Breast epithelium (tissue), 4 donors: ENCODE measurements around the gene BORCS5. TPM values are rescaled to one million over a fixed set of nuclear protein-coding genes. Genes with fewer than 3 reads are reported as not detected.

ENCODE experiments used
- DNase-seq, 2 donors: peaks; one replicate each; pipeline ENCODE4 v3.0.0-alpha.2; 2019; ENCODE audit warnings: low spot score in 2 of 2
- H3K27ac ChIP-seq, 2 donors: fragments of 200-600 bp; sonication (generic) in 1 of 2; one replicate each; pipeline ENCODE4 v1.5.1; 2016 to 2019; ENCODE audit warnings: mild to moderate bottlenecking in 1 of 2
- H3K27me3 ChIP-seq, 2 donors: fragments of 200-600 bp; sonication (generic) in 1 of 2; one replicate each; pipeline versions ENCODE4 v1.5.1 to v1.6.0; 2017 to 2019; ENCODE audit warnings: control low read depth in 1 of 2, mild to moderate bottlenecking in 1 of 2
- H3K36me3 ChIP-seq: fragments of 200-600 bp; one replicate; pipeline ENCODE4 v1.5.1; 2019
- H3K4me1 ChIP-seq, 2 donors: fragments of 200-600 bp; sonication (generic); one replicate each; pipeline ENCODE4 v1.5.1; 2016 to 2019; ENCODE audit warnings: control low read depth in 1 of 2
- H3K4me3 ChIP-seq, 3 donors: fragments of 200-600 bp; sonication (generic); 1 replicate in 2 of 3; 2 replicates in 1 of 3; pipeline ENCODE4 v1.5.1; 2016 to 2019; ENCODE audit warnings: mild to moderate bottlenecking in 3 of 3, moderate library complexity in 2 of 3
- H3K9me3 ChIP-seq, 2 donors: fragments of 200-600 bp; sonication (generic) in 1 of 2; one replicate each; pipeline ENCODE4 v1.5.1; 2016 to 2019; ENCODE audit warnings: control low read depth in 1 of 2
- POLR2A ChIP-seq: fragments of 450-650 bp; IDR thresholded peaks from one replicate; pipeline ENCODE4 v1.6.1; 2016; ENCODE audit warnings: antibody characterized with exemption, mild to moderate bottlenecking, moderate library complexity
- POLR2AphosphoS5 ChIP-seq, 3 donors: sonication (generic); formaldehyde crosslinking; IDR thresholded peaks; one replicate each; pipeline ENCODE4 v1.6.1; 2017; ENCODE audit warnings: antibody characterized with exemption in 3 of 3
- intact Hi-C: fragments of 100-400 bp; cut with DNase I; formaldehyde crosslinking; loops from one replicate; pipeline ENCODE4 v1.15.1; 2023; ENCODE audit warnings: low total_unique reads
- total RNA-seq, 3 donors: library from RNA; depleted of rRNA; stranded (reverse); fragments of >200 nt; gene quantifications; one replicate each; pipeline ENCODE4 v1.1.0, GENCODE V29; 2016
- TF ChIP-seq, protein P1 (sequence below), 3 donors: fragments of 450-650 bp; IDR thresholded peaks; one replicate each; pipeline ENCODE4 v1.5.1; 2016 to 2017; ENCODE audit warnings: antibody characterized with exemption in 3 of 3, mild to moderate bottlenecking in 3 of 3, moderate library complexity in 3 of 3

BORCS5 gene
- total RNA-seq, 3 donors from 2014 or later: 13.5 to 20.3 (median 17.4) TPM

DNA sequence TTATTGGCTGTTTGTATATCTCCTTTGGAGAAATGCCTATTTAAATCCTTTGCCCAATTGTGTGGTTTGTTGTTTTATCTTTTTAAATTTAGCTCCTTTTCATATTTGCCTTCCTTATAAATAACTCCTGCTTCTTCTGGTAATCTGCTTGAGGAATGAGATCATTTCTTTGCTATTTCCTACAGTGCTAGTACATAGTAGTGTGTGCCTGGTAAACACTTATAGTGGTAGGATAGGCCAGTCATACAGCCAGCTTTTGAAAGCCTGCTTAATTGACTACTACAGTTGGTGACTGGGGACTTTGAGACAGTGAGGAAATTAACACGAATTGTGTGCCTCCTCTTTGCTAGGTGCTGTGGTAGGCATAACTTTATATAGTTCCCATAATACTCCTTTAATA is 68.7 kb downstream of the BORCS5 start:
- no peak overlapping the region for H3K4me3 ChIP-seq
- no peak for DNase-seq
- H3K4me1 ChIP-seq: no peaks in the 10 kb centered on the region
- TF ChIP-seq POLR2AphosphoS5 (IDR thresholded peaks at IDR 0.05) (no peak), POLR2A (no peak)
- TF ChIP-seq, protein P1, sequence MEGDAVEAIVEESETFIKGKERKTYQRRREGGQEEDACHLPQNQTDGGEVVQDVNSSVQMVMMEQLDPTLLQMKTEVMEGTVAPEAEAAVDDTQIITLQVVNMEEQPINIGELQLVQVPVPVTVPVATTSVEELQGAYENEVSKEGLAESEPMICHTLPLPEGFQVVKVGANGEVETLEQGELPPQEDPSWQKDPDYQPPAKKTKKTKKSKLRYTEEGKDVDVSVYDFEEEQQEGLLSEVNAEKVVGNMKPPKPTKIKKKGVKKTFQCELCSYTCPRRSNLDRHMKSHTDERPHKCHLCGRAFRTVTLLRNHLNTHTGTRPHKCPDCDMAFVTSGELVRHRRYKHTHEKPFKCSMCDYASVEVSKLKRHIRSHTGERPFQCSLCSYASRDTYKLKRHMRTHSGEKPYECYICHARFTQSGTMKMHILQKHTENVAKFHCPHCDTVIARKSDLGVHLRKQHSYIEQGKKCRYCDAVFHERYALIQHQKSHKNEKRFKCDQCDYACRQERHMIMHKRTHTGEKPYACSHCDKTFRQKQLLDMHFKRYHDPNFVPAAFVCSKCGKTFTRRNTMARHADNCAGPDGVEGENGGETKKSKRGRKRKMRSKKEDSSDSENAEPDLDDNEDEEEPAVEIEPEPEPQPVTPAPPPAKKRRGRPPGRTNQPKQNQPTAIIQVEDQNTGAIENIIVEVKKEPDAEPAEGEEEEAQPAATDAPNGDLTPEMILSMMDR (IDR thresholded peaks at IDR 0.05): no peak
- H3K36me3 ChIP-seq: no peaks in the 10 kb centered on the region
- peaks cover 6 to 15% of the 10 kb centered on the region in 2 donors for H3K9me3 ChIP-seq
- no peaks in the 10 kb centered on the region for H3K27me3 ChIP-seq
- intact Hi-C loops: no loop called here
- peak overlapping the region in 1 of 2 donors; percentile 34 for H3K27ac ChIP-seq

DNA sequence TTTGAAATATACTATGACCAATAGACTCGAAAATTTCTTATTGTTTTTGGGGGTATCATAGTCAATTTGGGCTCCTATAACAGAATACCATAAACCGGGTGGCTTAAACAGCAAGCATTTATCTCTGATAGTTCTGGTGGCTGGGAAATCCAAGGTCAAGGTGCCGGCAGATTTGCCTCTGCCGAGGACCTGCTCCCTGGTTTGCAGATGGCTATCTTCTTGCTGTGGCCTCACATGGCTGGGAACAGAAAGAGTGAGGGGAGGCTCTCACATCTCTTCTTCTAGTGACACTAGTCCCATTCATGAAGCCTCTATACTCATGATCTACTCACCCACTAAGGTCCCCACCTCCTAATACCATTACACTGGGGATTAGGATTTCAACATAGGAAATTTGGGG is 70.7 kb downstream of the BORCS5 start:
- no peak overlapping the region for H3K4me3 ChIP-seq
- H3K4me1 ChIP-seq: no peaks in the 10 kb centered on the region
- no peak for DNase-seq
- H3K27ac ChIP-seq: peak overlapping the region in 1 of 2 donors; percentile 85
- no peaks in the 10 kb centered on the region for H3K27me3 ChIP-seq
- intact Hi-C loops: no loop called here
- H3K36me3 ChIP-seq: no peaks in the 10 kb centered on the region
- TF ChIP-seq POLR2AphosphoS5 (IDR thresholded peaks at IDR 0.05): no peak
- TF ChIP-seq POLR2A: no peak
- TF ChIP-seq, protein P1 (IDR thresholded peaks at IDR 0.05): no peak
- H3K9me3 ChIP-seq: peaks cover 6 to 15% of the 10 kb centered on the region in 2 donors

DNA sequence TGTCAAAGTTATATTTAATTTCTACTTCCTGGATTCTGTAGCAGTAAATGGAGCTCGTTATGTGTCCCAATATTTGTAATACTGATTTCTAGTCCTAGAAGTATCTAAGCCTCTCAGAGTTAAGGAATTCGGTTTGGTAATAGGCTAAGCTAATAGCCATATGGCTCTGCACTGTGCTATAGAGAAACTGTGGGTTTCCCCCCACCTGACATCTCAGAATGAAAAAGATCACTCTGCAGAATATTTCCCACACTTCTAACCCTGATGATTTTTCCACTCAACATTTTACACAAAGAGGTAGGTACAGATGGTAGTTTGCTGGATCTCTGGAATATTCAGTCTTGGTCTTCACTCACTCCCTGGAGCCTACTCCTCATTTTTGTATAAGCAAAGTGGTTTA is 71.2 kb downstream of the BORCS5 start:
- H3K36me3 ChIP-seq: no peaks in the 10 kb centered on the region

DNA sequence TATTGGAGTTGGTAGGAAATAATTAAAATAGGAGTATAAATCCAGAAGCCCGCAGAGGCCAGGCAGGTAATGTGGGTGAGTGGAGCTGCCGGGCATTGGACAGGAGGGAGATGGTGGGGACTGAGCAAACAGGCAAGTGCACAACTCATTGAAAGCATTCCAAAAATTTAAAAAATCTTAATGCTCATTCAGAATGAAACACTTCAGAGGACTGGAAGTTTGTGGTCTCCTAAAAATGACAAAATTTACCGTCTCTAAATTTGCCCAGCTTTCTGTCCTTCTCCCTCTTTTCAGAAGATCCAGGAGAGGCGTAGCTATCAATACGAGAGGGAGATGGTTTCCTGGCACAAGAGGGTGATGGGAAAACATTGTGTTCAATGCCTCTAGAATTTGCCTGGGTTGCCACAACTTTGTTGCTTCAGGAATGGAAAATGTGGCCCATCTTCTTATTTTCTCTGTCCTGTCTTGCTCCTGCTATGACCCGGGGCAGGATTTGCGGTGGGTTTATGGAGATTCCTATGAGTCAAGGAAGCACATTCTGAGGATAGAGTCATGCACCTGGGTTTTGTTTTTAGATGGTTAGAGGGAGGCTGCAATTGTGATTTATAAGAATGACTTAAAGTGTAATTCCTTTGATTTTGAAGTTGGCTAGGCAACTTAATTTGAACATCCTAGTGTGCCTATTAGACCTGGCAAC is 72.2 kb downstream of the BORCS5 start:
- H3K27ac ChIP-seq: peak overlapping the region; percentile 85 to 86
- peak in 1 of 2 donors; percentile 90 for DNase-seq
- H3K27me3 ChIP-seq: no peaks in the 10 kb centered on the region
- no peak overlapping the region for H3K4me3 ChIP-seq
- no peaks in the 10 kb centered on the region for H3K4me1 ChIP-seq
- TF ChIP-seq, protein P1 (IDR thresholded peaks at IDR 0.05): no peak
- TF ChIP-seq POLR2AphosphoS5 (IDR thresholded peaks at IDR 0.05) (no peak), POLR2A (no peak)
- intact Hi-C loops: no loop called here
- peaks cover 0 to 4% of the 10 kb centered on the region in 2 donors for H3K9me3 ChIP-seq
- H3K36me3 ChIP-seq: no peaks in the 10 kb centered on the region

More for the DNA sequence above, 71.2 kb downstream of the BORCS5 start:
- intact Hi-C loops: no loop called here
- H3K27ac ChIP-seq: peak overlapping the region; percentile 28 to 85
- TF ChIP-seq POLR2A (no peak), POLR2AphosphoS5 (IDR thresholded peaks at IDR 0.05) (no peak)
- TF ChIP-seq, protein P1 (IDR thresholded peaks at IDR 0.05): no peak
- H3K4me3 ChIP-seq: no peak overlapping the region
- peaks cover 2 to 10% of the 10 kb centered on the region in 2 donors for H3K9me3 ChIP-seq
- H3K27me3 ChIP-seq: no peaks in the 10 kb centered on the region
- no peak for DNase-seq
- H3K4me1 ChIP-seq: no peaks in the 10 kb centered on the region

DNA sequence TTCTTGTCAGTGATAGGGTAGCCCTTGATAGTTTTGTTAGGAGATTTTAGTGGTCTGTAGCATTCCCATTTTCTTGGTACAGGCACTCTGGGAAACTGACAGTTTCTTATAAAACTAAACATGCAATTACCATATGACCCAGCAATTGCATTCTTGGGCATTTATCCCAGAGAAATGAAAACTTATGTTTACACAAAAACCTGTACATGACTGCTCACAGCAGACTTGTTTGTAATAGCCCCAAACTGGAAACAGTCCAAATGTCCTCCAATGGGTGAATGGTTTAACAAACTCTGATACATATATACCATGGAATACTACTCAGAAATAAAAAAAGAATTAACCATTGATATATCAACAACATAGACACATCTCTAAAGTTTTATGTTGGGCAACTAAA is 75.5 kb downstream of the BORCS5 start:
- no peaks in the 10 kb centered on the region for H3K4me1 ChIP-seq
- peak overlapping the region; percentile 66 to 74 for H3K27ac ChIP-seq
- H3K4me3 ChIP-seq: no peak overlapping the region
- TF ChIP-seq, protein P1 (IDR thresholded peaks at IDR 0.05): no peak
- TF ChIP-seq POLR2A (no peak), POLR2AphosphoS5 (IDR thresholded peaks at IDR 0.05) (no peak)
- H3K36me3 ChIP-seq: no peaks in the 10 kb centered on the region
- intact Hi-C loops: no loop called here
- H3K27me3 ChIP-seq: no peaks in the 10 kb centered on the region
- DNase-seq: no peak
- H3K9me3 ChIP-seq: no peaks in the 10 kb centered on the region
